ENCODE data around the gene SPEM3. TPM values are rescaled to one million over a fixed set of nuclear protein-coding genes. Genes with fewer than 3 reads are reported as not detected.

Gene SPEM3
- total RNA-seq, 2 donors from 2014 or later, result not detected

Other genes with a start within 250 kb of the SPEM3 start
- 10 to 100 TPM in 1 of 2 donors, 1 to 10 TPM in 1; 6.8 to 14.2 TPM for gene ASGR1, start 249.5 kb upstream of the SPEM3 start, total RNA-seq
- gene DLG4, start 209.0 kb upstream of the SPEM3 start, total RNA-seq, result 10 to 100 TPM; 35.1 to 68.5 TPM
- gene ACADVL, start 208.9 kb upstream of the SPEM3 start, total RNA-seq, result 100 to 1,000 TPM; 337 to 459 TPM
- gene DVL2, start 194.3 kb upstream of the SPEM3 start, total RNA-seq, result 100 to 1,000 TPM in 1 of 2 donors, 10 to 100 TPM in 1; 98.2 to 116 TPM
- gene PHF23, start 189.4 kb upstream of the SPEM3 start, total RNA-seq, result 10 to 100 TPM; 67.3 to 71.6 TPM
- 100 to 1,000 TPM; 264 to 317 TPM for gene GABARAP, start 186.4 kb upstream of the SPEM3 start, total RNA-seq
- 100 to 1,000 TPM; 123 to 125 TPM for gene CTDNEP1, start 177.1 kb upstream of the SPEM3 start, total RNA-seq
- gene ELP5, start 176.6 kb upstream of the SPEM3 start, total RNA-seq, result 10 to 100 TPM; 45.3 to 68.0 TPM
- 100 to 1,000 TPM; 142 to 149 TPM for gene CLDN7, start 166.4 kb upstream of the SPEM3 start, total RNA-seq
- gene SLC2A4, start 147.1 kb upstream of the SPEM3 start, total RNA-seq, result 1 to 10 TPM; 2.2 to 5.4 TPM
- gene YBX2, start 134.2 kb upstream of the SPEM3 start, total RNA-seq, result 10 to 100 TPM in 1 of 2 donors, 1 to 10 TPM in 1; 6.6 to 15.9 TPM
- gene EIF5A, start 121.2 kb upstream of the SPEM3 start, total RNA-seq, result 100 to 1,000 TPM; 488 to 556 TPM
- 10 to 100 TPM; 43.6 to 47.2 TPM for gene GPS2, start 113.5 kb upstream of the SPEM3 start, total RNA-seq
- gene NEURL4, start 99.5 kb upstream of the SPEM3 start, total RNA-seq, result 10 to 100 TPM; 51.3 to 52.7 TPM
- 1 to 10 TPM; 4.5 to 8.4 TPM for gene ACAP1, start 92.3 kb upstream of the SPEM3 start, total RNA-seq
- 1 to 10 TPM; 7.1 to 8.4 TPM for gene KCTD11, start 76.7 kb upstream of the SPEM3 start, total RNA-seq
- gene TMEM95, start 73.7 kb upstream of the SPEM3 start, total RNA-seq, result not detected
- 10 to 100 TPM; 11.0 to 11.7 TPM for gene TNK1, start 47.8 kb upstream of the SPEM3 start, total RNA-seq
- gene PLSCR3, start 34.3 kb upstream of the SPEM3 start, total RNA-seq, result 10 to 100 TPM; 21.0 to 26.2 TPM
- gene TMEM256, start 24.8 kb upstream of the SPEM3 start, total RNA-seq, result 100 to 1,000 TPM; 133 to 175 TPM
- gene NLGN2, start 21.0 kb upstream of the SPEM3 start, total RNA-seq, result 100 to 1,000 TPM in 1 of 2 donors, 10 to 100 TPM in 1; 78.5 to 121 TPM
- under 1 TPM; 0.46 to 0.49 TPM for gene SPEM1, start 8.5 kb upstream of the SPEM3 start, total RNA-seq
- gene SPEM2, start 3.2 kb upstream of the SPEM3 start, total RNA-seq, result not detected
- 1 to 10 TPM; 6.5 to 8.6 TPM for gene TMEM102, start 6.6 kb downstream of the SPEM3 start, total RNA-seq
- gene FGF11, start 10.7 kb downstream of the SPEM3 start, total RNA-seq, result 1 to 10 TPM; 4.0 to 8.8 TPM
- gene CHRNB1, start 16.2 kb downstream of the SPEM3 start, total RNA-seq, result 10 to 100 TPM in 1 of 2 donors, 1 to 10 TPM in 1; 8.7 to 11.6 TPM
- gene ZBTB4, start 50.8 kb downstream of the SPEM3 start, total RNA-seq, result 10 to 100 TPM; 18.8 to 25.5 TPM
- gene SLC35G6, start 52.6 kb downstream of the SPEM3 start, total RNA-seq, result under 1 TPM in 1 of 2 donors, not detected in 1; 0.33 TPM
- gene POLR2A, start 55.5 kb downstream of the SPEM3 start, total RNA-seq, result 100 to 1,000 TPM; 129 to 189 TPM
- 1 to 10 TPM; 8.3 to 8.4 TPM for gene TNFSF12, start 120.2 kb downstream of the SPEM3 start, total RNA-seq
- 1 to 10 TPM; 1.7 to 3.0 TPM for gene TNFSF13, start 129.9 kb downstream of the SPEM3 start, total RNA-seq
- 10 to 100 TPM; 71.5 to 82.3 TPM for gene SENP3, start 133.1 kb downstream of the SPEM3 start, total RNA-seq
- gene CD68, start 150.8 kb downstream of the SPEM3 start, total RNA-seq, result under 1 TPM in 1 of 2 donors, not detected in 1; 0.44 TPM
- 10 to 100 TPM; 47.4 to 56.6 TPM for gene MPDU1, start 155.0 kb downstream of the SPEM3 start, total RNA-seq
- gene SOX15, start 161.2 kb downstream of the SPEM3 start, total RNA-seq, result 1 to 10 TPM; 6.4 to 7.3 TPM
- gene FXR2, start 186.0 kb downstream of the SPEM3 start, total RNA-seq, result 10 to 100 TPM; 52.1 to 53.9 TPM
- gene SAT2, start 199.0 kb downstream of the SPEM3 start, total RNA-seq, result 100 to 1,000 TPM in 1 of 2 donors, 10 to 100 TPM in 1; 82.7 to 103 TPM
- gene SHBG, start 201.3 kb downstream of the SPEM3 start, total RNA-seq, result 1 to 10 TPM in 1 of 2 donors, under 1 TPM in 1; 0.77 to 1.9 TPM
- 1 to 10 TPM; 6.4 to 7.5 TPM for gene ATP1B2, start 222.1 kb downstream of the SPEM3 start, total RNA-seq

Measured in endodermal cell (in vitro differentiated cells).